HG02938 (cell line): Measurements from ENCODE around the gene NR3C1.
A peak's percentile ranks its signal among the peaks of the same experiment; 100 is the strongest.

Experiments
- ATAC-seq: cut with Tn5 transposase; IDR thresholded peaks from one replicate; pipeline ENCODE4 v1.9.1; 2021; ENCODE audit warnings: mild to moderate bottlenecking, moderate library complexity; ENCODE audit not compliant: unreplicated experiment

NR3C1 gene

DNA sequence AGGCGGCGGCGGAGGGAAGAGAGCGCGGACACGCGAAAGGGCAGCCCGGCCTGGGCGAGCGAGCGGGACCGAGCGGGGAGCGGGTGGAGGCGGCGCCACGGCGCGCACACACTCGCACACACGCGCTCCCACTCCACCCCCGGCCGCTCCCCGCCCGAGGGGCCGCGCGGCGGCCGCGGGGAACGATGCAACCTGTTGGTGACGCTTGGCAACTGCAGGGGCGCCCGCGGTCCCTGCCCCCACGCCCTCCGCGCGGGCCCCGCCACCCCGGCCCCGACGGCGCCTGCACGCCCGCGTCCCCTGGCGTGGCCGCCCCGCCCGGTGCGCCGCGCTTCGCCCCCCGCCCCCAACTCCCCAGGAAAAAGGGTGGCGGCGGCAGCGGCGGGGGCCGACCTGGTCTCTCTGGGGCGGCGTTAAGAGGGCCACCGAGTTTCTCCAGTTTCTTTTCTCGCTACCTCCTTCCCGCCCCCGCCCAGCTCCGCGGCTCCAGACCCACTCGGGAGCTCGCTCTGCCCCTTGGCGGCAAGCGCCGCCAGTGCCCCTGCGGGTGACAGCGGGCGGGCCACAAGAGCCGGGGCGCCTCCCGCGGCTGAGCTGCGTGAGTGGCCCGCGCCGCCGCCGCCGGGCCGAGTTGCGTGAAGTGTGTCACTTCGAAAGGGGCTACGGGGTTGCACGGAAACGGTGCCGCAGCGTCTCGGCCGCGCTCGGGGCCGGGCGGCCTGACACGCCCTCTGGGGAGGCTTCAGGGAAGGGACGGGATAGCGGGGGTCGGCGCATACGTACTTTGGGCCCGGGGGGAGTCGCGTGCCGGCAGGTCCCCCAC lies at the start of gene NR3C1:
Gene NR3C1, minus strand, starts transcription at position 94 of the 823 bp plus-strand sequence. CDS start 2,847 bp downstream, outside the sequence.
- ATAC-seq, result peak; percentile 48

- no peak for ATAC-seq
These were observed 46.3 kb upstream of the NR3C1 start for GRCh38 chr5:143449772-143450171.

- no peak for ATAC-seq
These were observed 45.0 kb upstream of the NR3C1 start for GRCh38 chr5:143448518-143448917.

GRCh38 chr5:143447983-143448382 lies 44.5 kb upstream of the NR3C1 start:
- ATAC-seq, result no peak

- no peak for ATAC-seq
These were observed 43.2 kb upstream of the NR3C1 start for GRCh38 chr5:143446535-143447226.

DNA sequence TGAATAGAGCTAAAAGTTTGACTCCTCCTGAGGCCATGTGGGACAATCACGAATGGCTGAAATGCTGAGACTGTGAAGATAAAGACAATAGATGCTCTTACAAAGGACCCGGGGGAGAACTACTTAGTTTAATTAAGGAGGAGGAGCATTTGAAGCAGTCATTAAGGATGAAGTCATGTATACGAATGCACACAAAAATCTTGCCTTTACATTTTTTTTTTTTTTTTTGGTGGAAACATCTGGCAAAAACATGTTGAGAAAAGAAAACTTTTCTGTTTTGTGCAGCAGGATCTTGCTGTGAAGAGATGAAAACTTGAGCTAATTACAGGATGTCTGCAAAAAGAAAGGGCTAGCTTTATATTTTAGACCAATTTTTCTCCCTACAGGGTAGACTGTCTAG lies 42.3 kb upstream of the NR3C1 start:
- no peak for ATAC-seq

DNA sequence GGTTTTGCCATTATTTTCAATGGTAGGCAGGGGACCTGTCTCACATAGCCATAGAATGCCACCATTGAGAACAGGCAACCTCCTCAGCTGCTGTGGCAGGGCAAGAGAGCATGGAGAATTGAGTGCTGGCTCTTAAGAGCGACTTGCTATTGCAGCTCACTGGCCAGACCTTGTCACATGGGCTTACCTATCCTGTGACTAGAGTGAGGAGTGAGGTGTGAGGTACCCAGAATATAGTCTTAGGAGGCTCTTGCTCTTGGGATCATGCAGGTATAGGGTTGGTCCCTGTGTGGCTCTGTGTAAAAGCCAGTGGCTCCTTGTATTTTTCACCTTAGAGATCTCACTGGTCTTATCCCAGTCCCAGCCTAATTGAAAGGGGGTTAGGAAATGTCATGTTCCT lies 39.8 kb upstream of the NR3C1 start:
- no peak for ATAC-seq

- ATAC-seq, result no peak
These were observed 38.9 kb upstream of the NR3C1 start for GRCh38 chr5:143442385-143442784.

- no peak for ATAC-seq
These were observed 37.1 kb upstream of the NR3C1 start for GRCh38 chr5:143440448-143441115.

DNA sequence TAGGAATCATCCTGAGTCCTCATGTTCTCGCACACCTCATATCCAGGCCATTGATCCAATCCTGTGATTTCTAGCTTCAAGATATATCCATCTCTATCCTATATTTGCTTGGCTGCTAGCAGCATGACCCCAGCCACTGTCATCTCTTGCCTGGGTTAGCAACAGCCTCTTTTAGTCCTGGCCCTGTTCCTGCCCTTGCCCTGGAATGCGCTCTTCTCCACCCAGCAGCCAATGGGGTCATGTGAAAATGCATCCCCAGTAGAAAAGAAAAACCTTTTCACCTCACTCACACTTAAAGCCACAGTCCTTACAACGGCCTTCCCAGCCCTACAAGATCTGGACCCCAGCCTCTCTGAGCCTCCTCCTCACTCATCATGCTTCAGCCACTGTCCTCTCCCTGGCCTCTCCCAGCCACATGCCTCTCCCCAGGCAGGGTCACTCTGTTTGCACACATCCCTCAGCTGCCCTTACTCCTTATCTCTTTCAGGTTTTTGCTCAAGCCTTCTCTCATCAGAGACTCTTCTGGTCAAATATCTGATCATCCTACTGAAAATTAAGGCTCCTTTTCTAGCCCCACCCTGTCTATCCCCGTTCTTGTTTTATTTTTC lies 34.3 kb upstream of the NR3C1 start:
- no peak for ATAC-seq

DNA sequence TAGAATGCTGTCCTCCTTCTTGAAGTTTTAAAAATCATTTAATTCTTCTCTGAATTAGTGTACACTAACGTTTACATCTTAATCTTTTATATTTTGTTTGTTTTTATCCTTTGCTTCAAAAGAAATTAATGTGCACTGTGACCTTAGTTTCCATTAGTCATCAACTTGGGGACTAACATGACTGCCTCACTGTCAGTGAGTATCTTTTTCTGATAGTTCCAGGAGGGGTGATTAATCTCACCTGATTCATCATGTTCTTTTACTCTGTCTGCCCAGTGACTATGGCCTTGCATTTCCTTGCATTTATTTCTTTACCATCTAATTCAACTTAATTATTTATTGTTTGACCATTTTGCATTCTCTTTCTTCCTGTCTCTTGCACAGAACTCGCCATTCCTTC lies 33.4 kb upstream of the NR3C1 start:
- no peak for ATAC-seq

GRCh38 chr5:143435210-143435657 lies 31.7 kb upstream of the NR3C1 start:
- peak; percentile 84 for ATAC-seq

DNA sequence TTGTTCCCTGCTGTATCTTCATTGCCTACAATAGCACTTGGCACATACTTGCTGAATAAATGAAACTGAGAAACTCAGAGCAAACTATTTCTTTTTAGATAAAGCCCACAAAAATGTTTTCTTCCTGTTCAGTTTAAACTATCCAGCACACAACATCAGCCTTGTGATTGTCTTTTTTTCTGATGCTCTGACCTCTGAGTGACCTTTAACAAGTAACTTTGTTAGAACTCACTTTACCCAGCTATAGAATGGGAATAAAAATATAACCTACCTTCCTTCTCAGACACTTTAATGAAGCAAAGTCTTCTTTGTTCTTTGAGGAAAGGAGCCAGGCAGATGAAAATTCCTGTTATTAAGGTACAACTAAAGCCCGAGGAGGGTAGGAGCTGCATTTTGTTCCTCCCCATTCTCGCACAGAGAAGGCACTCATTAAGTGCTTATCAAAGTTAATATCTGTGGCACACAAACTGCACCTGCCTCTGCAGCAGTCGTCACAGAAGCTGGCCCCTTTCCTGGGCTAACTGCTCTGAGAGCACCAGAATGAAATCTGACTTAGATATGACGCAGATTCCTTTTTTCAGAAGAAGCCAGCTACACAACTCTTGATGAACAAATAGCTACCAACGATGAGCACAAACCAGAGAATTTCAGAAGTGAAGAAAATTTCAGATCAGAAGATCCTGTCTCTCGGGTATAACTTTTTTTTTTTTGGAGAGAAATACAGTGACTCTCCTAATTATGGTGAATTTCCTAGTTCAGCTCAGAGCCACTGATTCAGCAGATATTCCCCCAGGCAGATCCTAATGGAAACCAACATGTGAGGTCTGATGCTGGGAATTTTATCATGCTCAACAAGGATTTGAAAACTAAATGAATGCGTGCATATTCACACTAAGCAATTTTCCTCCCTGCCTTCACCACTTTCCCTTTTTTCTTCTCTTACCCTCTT lies 31.0 kb upstream of the NR3C1 start:
- no peak for ATAC-seq

DNA sequence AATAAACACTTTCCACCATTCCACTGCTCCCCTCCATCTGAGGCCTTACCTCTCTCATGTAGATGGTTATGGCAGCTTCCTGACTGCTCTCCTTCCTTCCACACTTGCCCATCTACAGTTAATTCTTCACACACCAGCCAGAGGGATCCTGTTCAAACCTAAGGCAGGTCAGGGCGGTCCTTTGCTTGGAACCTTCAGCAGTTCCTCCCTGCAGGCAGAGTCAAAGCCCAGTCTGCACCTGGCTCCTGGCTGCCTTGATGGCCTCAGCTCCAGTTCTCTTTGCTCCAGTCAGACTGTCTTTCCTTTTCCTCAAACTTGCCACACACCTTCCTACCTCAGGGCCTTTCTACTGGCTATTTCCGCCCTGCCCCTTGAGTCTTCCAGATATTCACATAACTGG lies 30.2 kb upstream of the NR3C1 start:
- no peak for ATAC-seq

DNA sequence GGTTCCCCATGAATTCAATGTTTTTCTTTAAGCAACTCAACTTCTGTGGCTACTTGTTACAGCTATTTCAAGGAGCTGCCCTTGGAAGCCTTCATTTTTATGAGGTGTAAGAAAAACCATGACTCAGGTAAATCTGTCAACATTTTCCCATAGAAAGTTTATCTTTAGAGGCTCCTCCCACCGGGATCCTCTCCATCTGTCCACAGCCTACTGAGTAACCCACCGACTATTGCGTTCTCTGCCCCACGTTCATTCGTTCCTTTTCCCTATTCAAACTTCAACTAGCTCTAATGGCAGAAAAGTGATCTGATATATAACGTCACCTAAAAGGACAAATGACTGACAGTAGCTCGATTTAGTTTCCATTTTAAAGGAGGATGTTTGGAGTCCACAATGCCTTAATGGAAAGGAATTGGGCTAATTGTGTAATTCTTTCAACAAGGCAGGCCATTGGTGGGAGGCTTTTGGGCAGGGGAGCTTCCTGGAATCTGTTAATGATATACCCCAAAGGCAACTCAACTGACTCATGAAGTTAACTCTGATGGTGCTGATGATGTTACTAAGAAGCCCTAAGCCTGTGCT lies 29.3 kb upstream of the NR3C1 start:
- no peak for ATAC-seq

DNA sequence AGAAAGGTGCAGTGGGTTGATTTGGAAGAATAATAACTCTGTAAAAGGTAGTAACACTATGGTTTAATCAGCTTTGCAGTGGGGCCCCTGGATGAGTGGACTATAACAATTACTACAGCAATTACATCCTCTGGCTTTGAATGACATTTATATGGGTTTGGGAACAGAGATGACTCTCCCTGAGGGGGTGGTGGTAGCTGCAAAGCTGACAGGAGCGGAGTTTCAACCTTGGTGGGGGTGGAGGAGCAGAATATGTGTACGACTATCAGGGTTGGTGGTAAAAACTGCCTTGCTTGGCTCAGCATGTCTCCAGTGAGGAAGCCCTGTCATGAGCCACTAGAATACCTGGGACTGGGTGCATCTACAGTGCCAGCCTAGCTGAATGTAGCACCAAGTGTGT lies 28.3 kb upstream of the NR3C1 start:
- ATAC-seq, result no peak

DNA sequence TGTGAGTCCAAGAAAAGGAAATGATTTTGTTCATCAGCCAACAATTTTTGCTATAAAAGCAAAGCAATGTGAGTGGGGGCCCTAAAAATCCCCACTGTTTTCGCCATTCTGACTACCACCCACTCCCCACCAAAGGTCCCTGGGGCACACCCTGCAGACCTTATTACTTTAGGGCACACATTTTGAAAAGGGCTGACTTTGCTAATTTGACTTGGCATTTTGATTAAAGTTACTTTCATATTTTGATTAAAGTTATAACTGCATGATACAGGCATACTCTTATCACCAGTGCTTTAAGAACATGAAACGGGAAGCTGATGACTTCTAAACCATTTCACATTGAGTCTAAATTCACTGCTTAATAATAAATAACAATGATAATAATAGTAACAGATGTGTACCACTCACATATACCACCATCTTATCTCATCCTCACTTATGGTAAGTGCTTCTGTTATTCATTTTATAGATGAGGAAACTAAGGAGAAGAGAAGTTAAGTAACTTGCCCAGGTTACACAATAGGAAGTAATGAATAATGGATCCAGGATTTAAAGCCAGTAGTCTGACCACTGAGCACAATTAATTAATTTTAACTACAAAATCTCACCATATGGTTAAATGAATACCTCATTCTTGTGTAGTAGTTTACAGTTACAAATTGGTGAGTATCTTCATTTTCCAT lies 25.4 kb upstream of the NR3C1 start:
- ATAC-seq, result no peak

DNA sequence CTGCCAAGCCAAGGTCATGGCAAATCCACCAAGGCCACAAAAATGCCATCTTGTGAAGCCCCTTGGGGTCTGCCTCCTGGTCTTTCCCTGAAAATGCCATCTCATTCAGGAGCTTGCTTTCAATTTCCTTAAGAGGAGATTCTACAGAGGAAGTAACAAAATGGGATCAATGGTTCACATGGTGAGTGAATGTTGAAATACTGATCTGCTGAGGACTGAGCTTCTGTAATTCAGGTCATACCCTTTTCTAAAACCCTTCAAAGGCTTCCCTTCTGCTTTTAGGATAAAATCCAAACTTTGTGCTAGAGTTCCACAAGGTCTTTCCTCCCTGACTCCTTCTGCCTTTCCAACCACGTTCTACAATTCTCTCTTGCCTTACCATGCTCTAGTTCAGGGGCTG lies 24.7 kb upstream of the NR3C1 start:
- no peak for ATAC-seq

DNA sequence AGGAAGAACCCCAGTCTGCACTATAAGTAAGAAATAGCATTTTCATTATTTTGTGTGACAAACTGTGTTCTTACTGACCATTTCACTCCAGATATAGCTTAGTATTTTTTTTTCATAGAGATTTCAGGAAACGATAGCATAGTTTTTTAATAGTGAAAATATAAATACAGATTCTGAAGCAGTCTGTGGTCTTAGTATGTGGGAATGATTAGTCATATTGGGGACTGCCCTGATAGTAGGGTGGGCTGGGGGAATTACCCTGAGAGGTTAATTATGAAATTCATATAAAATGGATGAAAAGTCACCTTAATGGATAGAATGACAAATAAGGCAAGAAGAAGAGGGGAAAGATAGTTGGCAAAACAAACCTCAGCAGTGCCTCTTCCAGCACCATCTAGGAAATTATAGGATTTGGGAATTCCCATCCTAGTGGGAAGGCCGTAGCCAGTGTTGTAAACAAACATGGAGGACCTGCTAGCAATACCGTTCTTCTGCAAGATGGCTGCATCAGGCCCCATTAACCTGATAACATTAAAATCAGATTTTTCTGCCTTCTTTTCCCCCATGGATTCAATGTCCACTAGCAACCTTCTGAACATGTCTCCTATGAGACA lies 23.7 kb upstream of the NR3C1 start:
- no peak for ATAC-seq
